Keratinocyte (primary cell): ENCODE data around the gene LHX3. TPM values are rescaled to one million over a fixed set of nuclear protein-coding genes. Genes with fewer than 3 reads are reported as not detected.

Experiments
- DNase-seq: peaks from one replicate; pipeline ENCODE4 v3.0.0-alpha.2; 2011; ENCODE audit warnings: low read depth, missing footprints, low spot score
- FAIRE-seq: peaks from 2 replicates; lab custom pipeline; 2011; peaks lifted over from hg19 to GRCh38; lab: Jason Lieb, UNC
- H2AFZ ChIP-seq: 2 replicates; pipeline ENCODE4 v1.6.0; 2012; ENCODE audit warnings: low read length, control low read depth, inconsistent platforms; ENCODE audit not compliant: control insufficient read depth
- H3K27ac ChIP-seq: 2 replicates; pipeline ENCODE4 v1.5.1; 2011; ENCODE audit warnings: low read length; ENCODE audit not compliant: control insufficient read depth, insufficient read depth
- H3K27me3 ChIP-seq: 3 replicates; pipeline ENCODE4 v1.6.0; 2011; ENCODE audit warnings: low read length; ENCODE audit not compliant: control insufficient read depth, insufficient read depth; ENCODE audit errors: extremely low read depth
- H3K36me3 ChIP-seq, 2 experiments: 2 replicates in 1 of 2; 3 replicates in 1 of 2; pipeline ENCODE4 v1.5.1; 2011; ENCODE audit warnings: low read length in 2 of 2, mild to moderate bottlenecking in 1 of 2; ENCODE audit not compliant: control insufficient read depth in 2 of 2, insufficient read depth in 2 of 2; ENCODE audit errors: extremely low read depth in 1 of 2
- H3K4me1 ChIP-seq: 3 replicates; pipeline ENCODE4 v1.5.1; 2011; ENCODE audit warnings: low read length; ENCODE audit not compliant: control insufficient read depth, insufficient read depth; ENCODE audit errors: extremely low read depth
- H3K4me2 ChIP-seq: 3 replicates; pipeline ENCODE4 v1.6.0; 2011; ENCODE audit warnings: low read depth, low read length; ENCODE audit not compliant: control insufficient read depth, insufficient read depth; ENCODE audit errors: extremely low read depth
- H3K4me3 ChIP-seq, 3 experiments: fragments of 200-600 bp in 1 of 3; sonication (generic) in 1 of 3; 2 replicates in 2 of 3; 3 replicates in 1 of 3; pipeline ENCODE4 v1.5.1; 2011 to 2016; ENCODE audit warnings: low read length in 3 of 3, mild to moderate bottlenecking in 3 of 3, control low read depth in 2 of 3, inconsistent platforms in 1 of 3, low read depth in 1 of 3, mixed read lengths in 1 of 3, mixed run types in 1 of 3, moderate library complexity in 1 of 3; ENCODE audit not compliant: control insufficient read depth in 2 of 3, insufficient read depth in 2 of 3; ENCODE audit errors: extremely low read depth in 1 of 3
- H3K79me2 ChIP-seq: 2 replicates; pipeline ENCODE4 v1.6.0; 2012; ENCODE audit warnings: low read length; ENCODE audit not compliant: control insufficient read depth, insufficient read depth
- H3K9ac ChIP-seq: 3 replicates; pipeline ENCODE4 v1.6.0; 2011; ENCODE audit warnings: low read length; ENCODE audit not compliant: control insufficient read depth, insufficient read depth; ENCODE audit errors: extremely low read depth
- H3K9me1 ChIP-seq: 3 replicates; pipeline ENCODE4 v1.6.0; 2011; ENCODE audit warnings: low read length; ENCODE audit not compliant: control insufficient read depth, insufficient read depth; ENCODE audit errors: extremely low read depth
- H3K9me3 ChIP-seq: 2 replicates; pipeline ENCODE4 v1.5.1; 2012; ENCODE audit warnings: low read depth, low read length; ENCODE audit not compliant: control insufficient read depth
- H4K20me1 ChIP-seq: 3 replicates; pipeline ENCODE4 v1.6.0; 2011; ENCODE audit warnings: low read length; ENCODE audit not compliant: control insufficient read depth, insufficient read depth; ENCODE audit errors: extremely low read depth
- EZH2 ChIP-seq: IDR thresholded peaks from one replicate; pipeline ENCODE4 v1.6.1; 2012; ENCODE audit warnings: inconsistent platforms, mild to moderate bottlenecking, low read length, moderate library complexity
- dilution Hi-C: fragments of 300-500 bp; cut with MboI; formaldehyde crosslinking; loops from one replicate; pipeline ENCODE4 v1.7.0; 2020; ENCODE audit warnings: low sequenced_read_pairs; ENCODE audit not compliant: extremely low pct_ligation_motif_present
- polyA plus RNA-seq, 5 experiments: library from polyadenylated mRNA; depleted of rRNA in 3 of 5; stranded (reverse) in 3 of 5; stranded (forward) in 1 of 5; unstranded in 1 of 5; fragments of >200 nt; gene quantifications; 1 replicate in 1 of 5; 2 replicates in 3 of 5; 3 replicates in 1 of 5; pipeline versions ENCODE4 v1.2.1 to v1.2.3, GENCODE V29; 2011 to 2012; ENCODE audit warnings: missing spikeins in 2 of 5, low read depth in 1 of 5, low replicate concordance in 1 of 5
- TF ChIP-seq, protein P1 (sequence below), 3 experiments: IDR thresholded peaks in 1 of 3; conservative IDR thresholded peaks in 1 of 3; optimal IDR thresholded peaks in 1 of 3; 2 replicates in 2 of 3; 3 replicates in 1 of 3; pipeline versions ENCODE3 to v1.5.1; 2011; ENCODE audit warnings: low read length in 3 of 3, mild to moderate bottlenecking in 3 of 3, moderate library complexity in 2 of 3, control low read depth in 1 of 3, inconsistent platforms in 1 of 3; ENCODE audit not compliant: insufficient read depth in 2 of 3; ENCODE audit errors: extremely low read depth in 1 of 3

Gene LHX3
- polyA plus RNA-seq, 1 donor (not counting 4 experiments of a cell fraction or from before 2014, with no cell fraction given) = not detected

DNA sequence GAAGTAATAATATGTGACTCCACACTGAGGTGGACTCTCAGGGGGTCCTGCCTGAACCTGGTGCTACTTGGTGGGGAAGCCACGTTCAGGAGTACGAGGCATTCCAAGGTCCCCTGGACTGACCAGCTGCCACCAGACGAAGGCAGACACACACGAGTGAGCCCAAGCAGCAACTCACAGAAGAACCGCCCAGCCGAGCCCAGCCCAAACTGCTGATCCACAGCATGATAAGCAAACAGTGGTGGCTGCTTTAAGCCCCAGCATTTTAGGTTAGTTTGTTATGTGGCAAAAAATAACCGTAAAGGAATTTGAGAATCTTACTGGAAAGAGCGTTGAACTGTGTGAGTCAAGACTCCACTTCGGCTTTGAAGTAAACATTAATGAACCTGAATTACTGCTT, 8.8 kb upstream of the LHX3 start:
- DNase-seq (no peak), FAIRE-seq (no peak)
- Histone ChIP-seq H3K9ac (no peak overlapping the region), H3K4me2 (no peak overlapping the region), H3K4me3 (no peak overlapping the region), H4K20me1 (peaks cover 16% of the 10 kb centered on the region), H2AFZ (no peak overlapping the region), H3K9me1 (peaks cover under 1% of the 10 kb centered on the region), H3K27me3 (no peaks in the 10 kb centered on the region), H3K27ac (no peak overlapping the region), H3K36me3 (peaks cover 15 to 18% of the 10 kb centered on the region in 2 experiments), H3K4me1 (peaks cover 3% of the 10 kb centered on the region), H3K79me2 (no peaks in the 10 kb centered on the region), H3K9me3 (no peaks in the 10 kb centered on the region)
- TF ChIP-seq, protein P1, sequence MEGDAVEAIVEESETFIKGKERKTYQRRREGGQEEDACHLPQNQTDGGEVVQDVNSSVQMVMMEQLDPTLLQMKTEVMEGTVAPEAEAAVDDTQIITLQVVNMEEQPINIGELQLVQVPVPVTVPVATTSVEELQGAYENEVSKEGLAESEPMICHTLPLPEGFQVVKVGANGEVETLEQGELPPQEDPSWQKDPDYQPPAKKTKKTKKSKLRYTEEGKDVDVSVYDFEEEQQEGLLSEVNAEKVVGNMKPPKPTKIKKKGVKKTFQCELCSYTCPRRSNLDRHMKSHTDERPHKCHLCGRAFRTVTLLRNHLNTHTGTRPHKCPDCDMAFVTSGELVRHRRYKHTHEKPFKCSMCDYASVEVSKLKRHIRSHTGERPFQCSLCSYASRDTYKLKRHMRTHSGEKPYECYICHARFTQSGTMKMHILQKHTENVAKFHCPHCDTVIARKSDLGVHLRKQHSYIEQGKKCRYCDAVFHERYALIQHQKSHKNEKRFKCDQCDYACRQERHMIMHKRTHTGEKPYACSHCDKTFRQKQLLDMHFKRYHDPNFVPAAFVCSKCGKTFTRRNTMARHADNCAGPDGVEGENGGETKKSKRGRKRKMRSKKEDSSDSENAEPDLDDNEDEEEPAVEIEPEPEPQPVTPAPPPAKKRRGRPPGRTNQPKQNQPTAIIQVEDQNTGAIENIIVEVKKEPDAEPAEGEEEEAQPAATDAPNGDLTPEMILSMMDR (optimal IDR thresholded peaks at IDR 0.05 in 1 of 3, IDR thresholded peaks at IDR 0.05 in 1 of 3, conservative IDR thresholded peaks at IDR 0.05 in 1 of 3; ENCODE audit: extremely low read depth in 1 of 3, insufficient read depth in 2 of 3, low read length in 3 of 3) = no peak
- no peak for TF ChIP-seq EZH2
- dilution Hi-C loops = no loop called here

DNA sequence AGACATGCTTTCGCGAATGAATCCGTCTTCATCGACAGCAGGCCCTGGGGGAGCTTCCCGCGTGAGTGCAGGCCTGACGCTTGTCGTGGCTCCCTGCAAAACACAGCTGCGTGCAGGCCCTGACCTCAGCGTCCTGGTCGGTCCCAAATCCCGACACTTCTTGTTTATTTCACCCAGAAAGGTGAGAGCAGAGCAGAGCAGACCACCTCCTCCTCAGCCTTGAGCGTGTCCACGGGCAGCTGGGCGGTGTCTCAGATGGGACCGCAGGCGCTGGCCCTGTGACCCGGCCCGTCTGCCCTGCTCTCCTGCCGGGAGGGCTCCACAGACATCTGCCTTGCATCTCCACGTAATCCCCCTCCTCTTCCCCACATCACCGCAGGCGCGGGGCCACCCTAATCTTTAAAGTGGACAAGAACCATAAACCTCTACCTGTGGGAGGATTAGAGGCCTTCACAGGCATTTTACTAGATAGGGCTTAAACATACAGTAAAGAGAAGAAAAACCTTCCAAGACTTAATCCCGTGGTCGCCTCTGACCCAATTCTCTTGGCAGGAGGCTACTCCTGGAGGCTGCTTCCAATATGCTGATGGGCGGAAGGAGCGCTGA, 7.5 kb upstream of the LHX3 start:
- no peak overlapping the region for H3K9ac ChIP-seq
- H2AFZ ChIP-seq = no peak overlapping the region
- H3K36me3 ChIP-seq = peaks cover 9 to 17% of the 10 kb centered on the region in 2 experiments
- no peaks in the 10 kb centered on the region for H3K27me3 ChIP-seq
- FAIRE-seq = no peak
- H4K20me1 ChIP-seq = peaks cover 9% of the 10 kb centered on the region
- H3K9me1 ChIP-seq = no peaks in the 10 kb centered on the region
- no peak for DNase-seq
- dilution Hi-C loops = no loop called here
- no peak for TF ChIP-seq EZH2
- TF ChIP-seq, protein P1 (optimal IDR thresholded peaks at IDR 0.05 in 1 of 3, IDR thresholded peaks at IDR 0.05 in 1 of 3, conservative IDR thresholded peaks at IDR 0.05 in 1 of 3; ENCODE audit: extremely low read depth in 1 of 3, insufficient read depth in 2 of 3, low read length in 3 of 3) = no peak
- H3K4me3 ChIP-seq = no peak overlapping the region
- H3K4me1 ChIP-seq = no peaks in the 10 kb centered on the region
- no peaks in the 10 kb centered on the region for H3K9me3 ChIP-seq
- no peak overlapping the region for H3K27ac ChIP-seq
- H3K4me2 ChIP-seq = no peak overlapping the region
- no peaks in the 10 kb centered on the region for H3K79me2 ChIP-seq
